Smooth muscle cell (in vitro differentiated cells): ENCODE results near the gene RSPO3. TPM values are rescaled to one million over a fixed set of nuclear protein-coding genes. Genes with fewer than 3 reads are reported as not detected.
"Not testable (repeated sequence)": the region's sequence is repeated elsewhere in the genome, so short reads cannot be mapped to it uniquely, and the experiment has no call there.

Experiments
- DNase-seq: peaks from one replicate; lab custom pipeline; 2025; ENCODE audit not compliant: unreplicated experiment; lab: John Stamatoyannopoulos, UW
- H2AFZ ChIP-seq: fragments of 200-600 bp; sonication (generic); 2 replicates; pipeline ENCODE4 v1.6.0; 2016; ENCODE audit warnings: antibody characterized with exemption, low read depth, mild to moderate bottlenecking
- H3F3A ChIP-seq: fragments of 200-600 bp; sonication (generic); 2 replicates; pipeline ENCODE4 v1.6.0; 2017; ENCODE audit warnings: antibody characterized with exemption, low read depth
- H3K27ac ChIP-seq: fragments of 200-600 bp; sonication (generic); 2 replicates; pipeline ENCODE4 v1.5.1; 2016; ENCODE audit warnings: low read depth, mild to moderate bottlenecking
- H3K27me3 ChIP-seq: fragments of 200-600 bp; sonication (generic); 2 replicates; pipeline ENCODE4 v1.6.1; 2016; ENCODE audit warnings: low read depth, mild to moderate bottlenecking
- H3K36me3 ChIP-seq: fragments of 200-600 bp; sonication (generic); 2 replicates; pipeline ENCODE4 v1.5.1; 2016; ENCODE audit warnings: low read depth
- H3K4me1 ChIP-seq: fragments of 200-600 bp; sonication (generic); 2 replicates; pipeline ENCODE4 v1.5.1; 2016; ENCODE audit warnings: low read depth
- H3K4me2 ChIP-seq: fragments of 200-600 bp; sonication (generic); 2 replicates; pipeline ENCODE4 v1.6.0; 2016; ENCODE audit warnings: mild to moderate bottlenecking
- H3K4me3 ChIP-seq: fragments of 200-600 bp; sonication (generic); 2 replicates; pipeline ENCODE4 v1.5.1; 2016; ENCODE audit warnings: mild to moderate bottlenecking
- H3K79me2 ChIP-seq: fragments of 200-600 bp; sonication (generic); 2 replicates; pipeline ENCODE4 v1.6.0; 2016; ENCODE audit warnings: low read depth, mild to moderate bottlenecking
- H3K9ac ChIP-seq: fragments of 200-600 bp; sonication (generic); 2 replicates; pipeline ENCODE4 v1.6.0; 2016; ENCODE audit warnings: low read depth
- H3K9me3 ChIP-seq: fragments of 200-600 bp; sonication (generic); replicated peaks from 2 replicates; pipeline ENCODE4 v1.5.1; 2016; ENCODE audit warnings: low read depth
- H4K20me1 ChIP-seq: fragments of 200-600 bp; sonication (generic); 2 replicates; pipeline ENCODE4 v1.6.0; 2016; ENCODE audit warnings: low read depth
- CTCF ChIP-seq: fragments of 200-600 bp; sonication (generic); IDR thresholded peaks from 2 replicates; pipeline ENCODE4 v1.5.1; 2017; ENCODE audit warnings: borderline replicate concordance, mild to moderate bottlenecking, antibody characterized with exemption; ENCODE audit not compliant: insufficient read depth, poor library complexity, severe bottlenecking
- WGBS: methylation state at CpG from one replicate; pipeline ENCODE4 v1.1.7; 2016; ENCODE audit warnings: low lambda C conversion rate; 5-methylcytosine and 5-hydroxymethylcytosine counted together
- polyA plus RNA-seq: library from polyadenylated mRNA; unstranded; fragments of >200 nt; fragmentation: Nextera tagmentation; extraction: Ambion mirVana; gene quantifications from 2 replicates; pipeline ENCODE4 v1.2.1, GENCODE V29; 2016
- total RNA-seq: library from RNA; depleted of rRNA; stranded (reverse); fragments of >200 nt; gene quantifications from 2 replicates; pipeline ENCODE4 v1.2.3, GENCODE V29; 2014

The RSPO3 gene
- total and polyA plus RNA-seq, 2 experiments from 2014 or later = 28.8 to 70.1 TPM

- peak overlapping the region; percentile 41 for H2AFZ ChIP-seq
- H3K4me1 ChIP-seq = no peaks in the 10 kb centered on the region
- H3K9ac ChIP-seq = peak overlapping the region; percentile 3
- peak overlapping the region; percentile 68 for H3K4me2 ChIP-seq
- no peaks in the 10 kb centered on the region for H4K20me1 ChIP-seq
- DNase-seq = no peak
- WGBS = 64% methylated on average over 4 of the region's 4 CpGs
- H3K36me3 ChIP-seq = no peaks in the 10 kb centered on the region
- no peaks in the 10 kb centered on the region for H3K79me2 ChIP-seq
- TF ChIP-seq CTCF = no peak
- no peaks in the 10 kb centered on the region for H3K9me3 ChIP-seq
- H3K4me3 ChIP-seq = no peak overlapping the region
- no peak overlapping the region for H3K27ac ChIP-seq
- H3K27me3 ChIP-seq = no peaks in the 10 kb centered on the region
- H3F3A ChIP-seq = no peaks in the 10 kb centered on the region
Observed at GRCh38 chr6:127207591-127208120, 89.2 kb downstream of the RSPO3 start.

- H3F3A ChIP-seq = no peaks in the 10 kb centered on the region
- H4K20me1 ChIP-seq = no peaks in the 10 kb centered on the region
- no peaks in the 10 kb centered on the region for H3K79me2 ChIP-seq
- no peaks in the 10 kb centered on the region for H3K36me3 ChIP-seq
- TF ChIP-seq CTCF = no peak
- peak overlapping the region; percentile 52 for H3K4me2 ChIP-seq
- H3K9me3 ChIP-seq = no peaks in the 10 kb centered on the region
- 32% methylated on average over 6 of the region's 6 CpGs for WGBS
- no peak overlapping the region for H2AFZ ChIP-seq
- no peak overlapping the region for H3K9ac ChIP-seq
- DNase-seq = no peak
- H3K4me1 ChIP-seq = no peaks in the 10 kb centered on the region
- no peaks in the 10 kb centered on the region for H3K27me3 ChIP-seq
- H3K4me3 ChIP-seq = no peak overlapping the region
- no peak overlapping the region for H3K27ac ChIP-seq
Observed at GRCh38 chr6:127210725-127211124, 92.3 kb downstream of the RSPO3 start.

- Histone ChIP-seq H3F3A (no peaks in the 10 kb centered on the region), H3K36me3 (no peaks in the 10 kb centered on the region)
- DNase-seq = no peak
Observed at GRCh38 chr6:127212376-127212775, 93.9 kb downstream of the RSPO3 start.

GRCh38 chr6:127214032-127214431 lies 95.6 kb downstream of the RSPO3 start:
- H2AFZ ChIP-seq, H3K9me3 ChIP-seq, H3K4me2 ChIP-seq, H3K4me3 ChIP-seq, H3K9ac ChIP-seq, H3K4me1 ChIP-seq, H3K27me3 ChIP-seq, DNase-seq, H3K79me2 ChIP-seq, H4K20me1 ChIP-seq, H3K27ac ChIP-seq, H3F3A ChIP-seq, H3K36me3 ChIP-seq: not testable (repeated sequence)
- WGBS = 94% methylated on average over 13 of the region's 13 CpGs

More at GRCh38 chr6:127212376-127212775, 93.9 kb downstream of the RSPO3 start:
- H4K20me1 ChIP-seq = no peaks in the 10 kb centered on the region
- no peaks in the 10 kb centered on the region for H3K4me1 ChIP-seq
- no peak overlapping the region for H3K4me2 ChIP-seq
- peaks cover 9% of the 10 kb centered on the region for H3K27me3 ChIP-seq
- no peak overlapping the region for H2AFZ ChIP-seq
- H3K4me3 ChIP-seq = no peak overlapping the region
- no peak overlapping the region for H3K9ac ChIP-seq
- TF ChIP-seq CTCF = no peak
- H3K27ac ChIP-seq = no peak overlapping the region
- H3K9me3 ChIP-seq = no peaks in the 10 kb centered on the region
- H3K79me2 ChIP-seq = no peaks in the 10 kb centered on the region

- H3K4me1 ChIP-seq, H3F3A ChIP-seq, H3K9me3 ChIP-seq, H3K4me3 ChIP-seq, H3K79me2 ChIP-seq, H3K4me2 ChIP-seq, H2AFZ ChIP-seq, H3K27ac ChIP-seq, H3K9ac ChIP-seq, H4K20me1 ChIP-seq, DNase-seq, H3K36me3 ChIP-seq, H3K27me3 ChIP-seq: not testable (repeated sequence)
- 97% methylated on average over 30 of the region's 31 CpGs for WGBS
Observed at GRCh38 chr6:127214531-127214930, 96.1 kb downstream of the RSPO3 start.
